Measurements from ENCODE around the gene TERT.

DNA sequence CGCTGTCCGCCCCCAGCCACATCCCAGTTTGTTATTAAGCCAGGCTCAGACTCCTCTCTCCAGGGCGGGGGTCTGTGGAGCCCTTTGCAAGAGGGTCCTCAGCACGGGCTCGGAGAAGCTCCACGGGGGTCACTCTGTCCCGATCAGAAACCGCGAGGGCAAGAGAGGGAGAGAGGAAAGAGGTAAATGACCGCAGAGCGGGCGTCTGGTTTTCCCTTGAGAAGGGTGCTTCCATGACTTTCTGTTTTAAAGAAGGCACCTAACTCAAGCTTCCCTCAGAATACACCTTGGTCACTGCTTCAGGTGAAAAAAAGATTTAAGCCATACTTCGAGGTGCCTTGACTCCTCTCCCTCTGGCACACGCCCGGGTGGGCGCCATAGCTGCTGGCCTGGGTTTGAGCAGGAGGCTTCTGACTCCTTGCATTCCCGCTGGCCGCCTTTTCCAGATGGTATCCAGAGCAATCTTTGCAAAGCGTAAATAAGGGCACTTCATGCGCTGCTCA is 5.8 kb upstream of the TERT start:
- TF ChIP-seq, protein P1, sequence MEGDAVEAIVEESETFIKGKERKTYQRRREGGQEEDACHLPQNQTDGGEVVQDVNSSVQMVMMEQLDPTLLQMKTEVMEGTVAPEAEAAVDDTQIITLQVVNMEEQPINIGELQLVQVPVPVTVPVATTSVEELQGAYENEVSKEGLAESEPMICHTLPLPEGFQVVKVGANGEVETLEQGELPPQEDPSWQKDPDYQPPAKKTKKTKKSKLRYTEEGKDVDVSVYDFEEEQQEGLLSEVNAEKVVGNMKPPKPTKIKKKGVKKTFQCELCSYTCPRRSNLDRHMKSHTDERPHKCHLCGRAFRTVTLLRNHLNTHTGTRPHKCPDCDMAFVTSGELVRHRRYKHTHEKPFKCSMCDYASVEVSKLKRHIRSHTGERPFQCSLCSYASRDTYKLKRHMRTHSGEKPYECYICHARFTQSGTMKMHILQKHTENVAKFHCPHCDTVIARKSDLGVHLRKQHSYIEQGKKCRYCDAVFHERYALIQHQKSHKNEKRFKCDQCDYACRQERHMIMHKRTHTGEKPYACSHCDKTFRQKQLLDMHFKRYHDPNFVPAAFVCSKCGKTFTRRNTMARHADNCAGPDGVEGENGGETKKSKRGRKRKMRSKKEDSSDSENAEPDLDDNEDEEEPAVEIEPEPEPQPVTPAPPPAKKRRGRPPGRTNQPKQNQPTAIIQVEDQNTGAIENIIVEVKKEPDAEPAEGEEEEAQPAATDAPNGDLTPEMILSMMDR (IDR thresholded peaks at IDR 0.05) = no peak
- TF ChIP-seq POLR2AphosphoS5 (IDR thresholded peaks at IDR 0.05) (no peak), POLR2A (IDR thresholded peaks at IDR 0.05) (no peak), EP300 (IDR thresholded peaks at IDR 0.05) (no peak)

All from stomach (tissue), 4 donors.